Neural crest cell (in vitro differentiated cells): ENCODE results near the gene TANGO2. TPM values are rescaled to one million over a fixed set of nuclear protein-coding genes. Genes with fewer than 3 reads are reported as not detected.

Source experiments
- DNase-seq: peaks from one replicate; pipeline ENCODE4 v3.0.0; 2021; ENCODE audit warnings: low read depth, mixed read lengths, low spot score
- H3K27ac Mint-ChIP-seq: one replicate; pipeline ENCODE4 v1.8.0; 2021; ENCODE audit warnings: mild to moderate bottlenecking, mixed read lengths; ENCODE audit not compliant: unreplicated experiment
- H3K27me3 Mint-ChIP-seq: 2 replicates; pipeline ENCODE4 v1.8.0; 2021; ENCODE audit warnings: low read depth, mild to moderate bottlenecking, mixed read lengths
- H3K36me3 Mint-ChIP-seq: 2 replicates; pipeline ENCODE4 v1.8.0; 2021; ENCODE audit warnings: low read depth, mild to moderate bottlenecking, mixed read lengths
- H3K4me1 Mint-ChIP-seq: 2 replicates; pipeline ENCODE4 v1.8.0; 2021; ENCODE audit warnings: mixed read lengths
- H3K4me3 Mint-ChIP-seq: one replicate; pipeline ENCODE4 v1.8.0; 2021; ENCODE audit warnings: mild to moderate bottlenecking, mixed read lengths
- H3K9me3 Mint-ChIP-seq: 2 replicates; pipeline ENCODE4 v1.8.0; 2021; ENCODE audit warnings: mixed read lengths
- CTCF ChIP-seq: fragments of 200-600 bp; sonication (generic); conservative IDR thresholded peaks from 2 replicates; pipeline ENCODE4 v1.5.0; 2021; ENCODE audit warnings: antibody characterized with exemption, mild to moderate bottlenecking
- total RNA-seq: library from RNA; stranded (reverse); gene quantifications from 2 replicates; pipeline ENCODE4 v1.2.1, GENCODE V29; 2021

Gene TANGO2
- total RNA-seq, 1 donor from 2014 or later = 13.4 TPM

- peaks cover 7% of the 10 kb centered on the region for H3K4me1 Mint-ChIP-seq
- no peak overlapping the region for H3K4me3 Mint-ChIP-seq
- H3K9me3 Mint-ChIP-seq = no peaks in the 10 kb centered on the region
- H3K27ac Mint-ChIP-seq = no peak overlapping the region
- DNase-seq = no peak
- peaks cover 3% of the 10 kb centered on the region for H3K36me3 Mint-ChIP-seq
- no peaks in the 10 kb centered on the region for H3K27me3 Mint-ChIP-seq
- TF ChIP-seq CTCF = no peak
These were observed 41.3 kb downstream of the TANGO2 start for GRCh38 chr22:20062043-20062765.

- Mint-ChIP-seq H3K27ac (no peak overlapping the region), H3K4me1 (peaks cover 7% of the 10 kb centered on the region), H3K4me3 (no peak overlapping the region), H3K36me3 (peaks cover 3% of the 10 kb centered on the region), H3K9me3 (no peaks in the 10 kb centered on the region), H3K27me3 (no peaks in the 10 kb centered on the region)
- no peak for DNase-seq
- TF ChIP-seq CTCF = no peak
These were observed 41.8 kb downstream of the TANGO2 start for GRCh38 chr22:20062766-20063083.

- Mint-ChIP-seq H3K27ac (no peak overlapping the region), H3K4me3 (no peak overlapping the region), H3K36me3 (peaks cover 3% of the 10 kb centered on the region), H3K27me3 (no peaks in the 10 kb centered on the region), H3K4me1 (peaks cover 7% of the 10 kb centered on the region), H3K9me3 (no peaks in the 10 kb centered on the region)
- TF ChIP-seq CTCF = no peak
- DNase-seq = no peak
These were observed 42.6 kb downstream of the TANGO2 start for GRCh38 chr22:20063271-20064139.

GRCh38 chr22:20064140-20064480, 43.2 kb downstream of the TANGO2 start:
- TF ChIP-seq CTCF = no peak
- Mint-ChIP-seq H3K27ac (no peak overlapping the region), H3K27me3 (no peaks in the 10 kb centered on the region), H3K4me1 (peaks cover under 1% of the 10 kb centered on the region), H3K36me3 (no peaks in the 10 kb centered on the region), H3K4me3 (no peak overlapping the region), H3K9me3 (no peaks in the 10 kb centered on the region)
- no peak for DNase-seq

GRCh38 chr22:20064545-20065262, 43.8 kb downstream of the TANGO2 start:
- no peaks in the 10 kb centered on the region for H3K9me3 Mint-ChIP-seq
- H3K36me3 Mint-ChIP-seq = no peaks in the 10 kb centered on the region
- no peaks in the 10 kb centered on the region for H3K27me3 Mint-ChIP-seq
- no peaks in the 10 kb centered on the region for H3K4me1 Mint-ChIP-seq
- TF ChIP-seq CTCF = no peak
- no peak overlapping the region for H3K4me3 Mint-ChIP-seq
- no peak for DNase-seq
- no peak overlapping the region for H3K27ac Mint-ChIP-seq
